PC-3 (cell line): ENCODE data around the gene KRT15. TPM values are rescaled to one million over a fixed set of nuclear protein-coding genes. Genes with fewer than 3 reads are reported as not detected.

Experiments used
- ATAC-seq: fragments of 200-7000 bp; cut with Tn5 transposase; 2 replicates; pipeline ENCODE4 v1.9.1; 2020; ENCODE audit warnings: mild to moderate bottlenecking, moderate library complexity
- BruUV-seq: library from RNA; stranded (reverse); fragments of 400-500 nt; replicated peaks from 2 replicates; lab custom pipeline; 2021; lab: Mats Ljungman, UMichigan
- CTCF ChIA-PET: fragments of 300-600 bp; sonication (Branson Sonifier 250); formaldehyde crosslinking; loops from one replicate; lab custom pipeline; 2022; ENCODE audit warnings: antibody characterized with exemption; lab: Charles Lee
- POLR2A ChIA-PET: fragments of 300-600 bp; sonication (Branson Sonifier 250); formaldehyde crosslinking; loops from one replicate; lab custom pipeline; 2022; ENCODE audit warnings: antibody characterized with exemption; ENCODE audit not compliant: unreplicated experiment; lab: Charles Lee
- DNase-seq: peaks from one replicate; pipeline ENCODE4 v3.0.0-alpha.2; 2015
- H2AFZ ChIP-seq: fragments of 300-600 bp; sonication (generic); 2 replicates; pipeline ENCODE4 v1.6.0; 2016; ENCODE audit warnings: antibody characterized with exemption, low read length
- H3F3A ChIP-seq: fragments of 300-600 bp; sonication (generic); one replicate; pipeline ENCODE4 v1.6.0; 2017; ENCODE audit warnings: antibody characterized with exemption, low read length, control low read depth, mild to moderate bottlenecking; ENCODE audit not compliant: unreplicated experiment
- H3K27ac ChIP-seq: fragments of 300-600 bp; sonication (generic); 2 replicates; pipeline ENCODE4 v1.5.1; 2016; ENCODE audit warnings: mild to moderate bottlenecking, low read length
- H3K27me3 ChIP-seq: fragments of 300-600 bp; sonication (generic); 2 replicates; pipeline ENCODE4 v1.6.1; 2016; ENCODE audit warnings: low read length, mixed read lengths
- H3K36me3 ChIP-seq: fragments of 300-600 bp; sonication (generic); 2 replicates; pipeline ENCODE4 v1.6.1; 2016; ENCODE audit warnings: low read depth, mixed run types, low read length, mixed read lengths
- H3K4me1 ChIP-seq: fragments of 300-600 bp; sonication (generic); 2 replicates; pipeline ENCODE4 v1.5.1; 2016; ENCODE audit warnings: low read length; ENCODE audit not compliant: insufficient read depth
- H3K4me2 ChIP-seq: fragments of 300-600 bp; sonication (generic); 2 replicates; pipeline ENCODE4 v1.6.0; 2016; ENCODE audit warnings: low read length
- H3K4me3 ChIP-seq: fragments of 300-600 bp; sonication (generic); 2 replicates; pipeline ENCODE4 v1.5.1; 2016; ENCODE audit warnings: mild to moderate bottlenecking, low read length, mixed read lengths
- H3K79me2 ChIP-seq: fragments of 300-600 bp; sonication (generic); 2 replicates; pipeline ENCODE4 v1.6.1; 2017; ENCODE audit warnings: low read length, mixed read lengths
- H3K9ac ChIP-seq: fragments of 300-600 bp; sonication (generic); 2 replicates; pipeline ENCODE4 v1.6.0; 2016; ENCODE audit warnings: mild to moderate bottlenecking, low read length
- H3K9me2 ChIP-seq: fragments of 300-600 bp; sonication (generic); replicated peaks from 2 replicates; pipeline ENCODE4 v1.6.1; 2016; ENCODE audit warnings: mixed run types, low read length, mixed read lengths
- H3K9me3 ChIP-seq: fragments of 300-600 bp; sonication (generic); 2 replicates; pipeline ENCODE4 v1.6.1; 2016; ENCODE audit warnings: low read length, mixed read lengths
- H4K20me1 ChIP-seq: fragments of 300-600 bp; sonication (generic); 2 replicates; pipeline ENCODE4 v1.6.1; 2016; ENCODE audit warnings: low read length, mixed read lengths
- EZH2 ChIP-seq: fragments of 300-600 bp; sonication (generic); IDR thresholded peaks from one replicate; pipeline ENCODE4 v1.6.1; 2017; ENCODE audit warnings: antibody characterized with exemption, mild to moderate bottlenecking, low read length; ENCODE audit not compliant: unreplicated experiment
- EZH2phosphoT487 ChIP-seq: fragments of 300-600 bp; sonication (generic); IDR thresholded peaks from 2 replicates; pipeline ENCODE4 v1.6.1; 2018; ENCODE audit warnings: mild to moderate bottlenecking, antibody characterized with exemption, low read length, borderline replicate concordance
- intact Hi-C: fragments of 100-400 bp; cut with micrococcal nuclease; formaldehyde crosslinking; loops from 2 replicates; pipeline ENCODE4 v1.9.0; 2023
- total RNA-seq: library from RNA; depleted of rRNA; stranded (reverse); fragments of >200 nt; gene quantifications from 2 replicates; pipeline ENCODE4 v1.2.3, GENCODE V29; 2014
- TF ChIP-seq, protein P1 (sequence below): fragments of 300-600 bp; sonication (generic); conservative IDR thresholded peaks from 2 replicates; pipeline ENCODE4 v1.5.1; 2017; ENCODE audit warnings: antibody characterized with exemption, low read depth, mild to moderate bottlenecking, low read length

Gene KRT15
- total RNA-seq, 1 experiment from 2014 or later: 121 TPM

DNA sequence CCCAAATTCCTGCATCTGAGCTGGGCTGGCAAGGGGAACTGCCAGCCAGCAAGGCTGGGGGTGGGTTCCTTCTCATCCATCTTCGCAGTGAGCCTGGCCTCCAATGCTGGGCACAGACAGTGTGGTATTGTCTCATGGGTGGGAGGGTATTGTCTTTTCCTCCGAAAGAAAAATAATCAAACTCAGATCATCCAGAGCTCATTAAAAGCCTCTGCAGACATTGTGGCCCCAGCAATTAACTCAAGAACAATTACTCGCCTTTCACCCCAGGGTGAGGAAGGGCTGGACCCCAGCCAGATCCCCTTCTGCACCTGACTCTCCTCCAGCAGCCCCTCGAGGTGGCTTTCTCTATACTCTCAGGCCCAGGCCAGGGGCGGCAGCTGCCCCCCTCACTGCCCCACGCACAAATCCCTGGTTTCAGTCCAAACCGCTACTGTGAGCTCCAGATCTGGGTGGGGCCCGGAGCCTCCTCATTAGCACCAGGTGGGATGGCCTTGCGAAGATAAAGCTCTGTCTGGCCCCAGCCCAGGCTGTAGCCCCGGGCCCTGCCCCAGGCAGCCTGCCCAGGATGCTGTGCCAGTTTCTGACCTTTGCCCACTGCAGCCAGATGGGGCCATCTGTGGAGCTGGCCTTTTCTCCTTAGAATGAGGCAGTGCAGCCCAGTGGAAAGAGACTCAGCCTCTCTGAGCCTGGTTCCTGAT lies 2.3 kb upstream of the KRT15 start:
- no TSS peak for BruUV-seq

DNA sequence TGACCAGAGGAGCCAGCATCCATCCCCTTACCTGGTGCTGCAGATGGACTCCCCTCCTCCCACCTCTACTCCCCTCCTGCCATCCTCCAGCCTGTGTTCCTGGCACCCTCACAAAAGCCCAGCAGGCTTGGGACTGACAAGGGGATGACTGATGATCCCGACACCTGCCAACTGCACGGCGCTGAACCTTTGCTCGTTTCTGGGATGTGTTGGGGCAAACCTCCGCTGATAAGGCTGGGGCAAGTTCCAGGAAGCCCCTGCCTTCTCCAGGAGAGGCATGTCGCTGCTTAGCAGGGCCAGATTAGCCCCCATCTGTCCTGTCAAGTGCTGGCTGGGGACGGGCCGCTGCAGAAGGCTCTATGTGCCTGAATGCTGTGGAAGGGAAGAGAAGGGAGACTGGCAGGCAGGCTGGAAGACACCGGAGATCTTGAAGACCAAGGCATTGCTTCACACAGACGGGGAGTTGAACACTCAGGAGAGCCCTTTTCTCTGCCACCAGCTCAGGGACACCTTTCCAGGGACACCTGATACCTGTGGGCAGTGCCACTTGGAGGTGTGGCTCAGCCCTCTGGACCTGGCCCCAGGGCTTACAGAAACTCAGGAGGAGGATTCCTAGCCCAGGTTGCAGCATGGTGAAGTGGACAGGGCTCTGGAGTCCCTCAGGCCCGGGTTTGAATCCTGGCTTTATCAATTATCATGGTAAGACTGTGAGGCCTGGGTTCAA lies 973 bp upstream of the KRT15 start:
- Histone ChIP-seq H3F3A (peaks cover 11% of the 10 kb centered on the region), H3K9me3 (no peaks in the 10 kb centered on the region), H4K20me1 (no peaks in the 10 kb centered on the region), H3K4me1 (peaks cover 71% of the 10 kb centered on the region), H3K27me3 (no peaks in the 10 kb centered on the region), H3K79me2 (no peaks in the 10 kb centered on the region; the same call in 1 of the 2 replicates), H3K4me2 (peak overlapping the region; percentile 60), H2AFZ (no peak overlapping the region), H3K9ac (peak overlapping the region; percentile 83), H3K9me2 (no peaks in the 10 kb centered on the region), H3K27ac (peak overlapping the region; percentile 97), H3K4me3 (peak overlapping the region; percentile 22; the same call in 1 of the 2 replicates), H3K36me3 (peaks cover 15% of the 10 kb centered on the region; the same call in 1 of the 2 replicates)
- intact Hi-C loops: loop anchor here (2.0 to 10.0 kb wide), 3 partner anchors 115 to 715 kb away; no protein-coding TSS in a partner anchor
- peak; percentile 58 for DNase-seq
- CTCF ChIA-PET: interaction anchor here (1.8 kb wide), 1 partner anchor 29 kb away, joined by 8 read pairs; no protein-coding TSS in a partner anchor
- POLR2A ChIA-PET: interaction anchor here (0.9 kb wide), 1 partner anchor 29 kb away, joined by 30 read pairs; no protein-coding TSS in a partner anchor
- TF ChIP-seq, protein P1, sequence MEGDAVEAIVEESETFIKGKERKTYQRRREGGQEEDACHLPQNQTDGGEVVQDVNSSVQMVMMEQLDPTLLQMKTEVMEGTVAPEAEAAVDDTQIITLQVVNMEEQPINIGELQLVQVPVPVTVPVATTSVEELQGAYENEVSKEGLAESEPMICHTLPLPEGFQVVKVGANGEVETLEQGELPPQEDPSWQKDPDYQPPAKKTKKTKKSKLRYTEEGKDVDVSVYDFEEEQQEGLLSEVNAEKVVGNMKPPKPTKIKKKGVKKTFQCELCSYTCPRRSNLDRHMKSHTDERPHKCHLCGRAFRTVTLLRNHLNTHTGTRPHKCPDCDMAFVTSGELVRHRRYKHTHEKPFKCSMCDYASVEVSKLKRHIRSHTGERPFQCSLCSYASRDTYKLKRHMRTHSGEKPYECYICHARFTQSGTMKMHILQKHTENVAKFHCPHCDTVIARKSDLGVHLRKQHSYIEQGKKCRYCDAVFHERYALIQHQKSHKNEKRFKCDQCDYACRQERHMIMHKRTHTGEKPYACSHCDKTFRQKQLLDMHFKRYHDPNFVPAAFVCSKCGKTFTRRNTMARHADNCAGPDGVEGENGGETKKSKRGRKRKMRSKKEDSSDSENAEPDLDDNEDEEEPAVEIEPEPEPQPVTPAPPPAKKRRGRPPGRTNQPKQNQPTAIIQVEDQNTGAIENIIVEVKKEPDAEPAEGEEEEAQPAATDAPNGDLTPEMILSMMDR: no peak
- TF ChIP-seq EZH2phosphoT487 (no peak), EZH2 (no peak)
- peak; percentile 1; the same call in 1 of the 2 replicates for ATAC-seq
- BruUV-seq: no TSS peak

More for the DNA sequence above, 2.3 kb upstream of the KRT15 start:
- H3K4me1 ChIP-seq: peaks cover 76% of the 10 kb centered on the region
- peak overlapping the region; percentile 97 for H3K27ac ChIP-seq
- no peak overlapping the region for H2AFZ ChIP-seq
- no peaks in the 10 kb centered on the region for H3K9me3 ChIP-seq
- H3K4me3 ChIP-seq: peak overlapping the region; percentile 42; the same call in 1 of the 2 replicates
- ATAC-seq (peak; percentile 1), DNase-seq (peak; percentile 59)
- no peaks in the 10 kb centered on the region for H4K20me1 ChIP-seq
- peaks cover 11% of the 10 kb centered on the region for H3F3A ChIP-seq
- peaks cover 18% of the 10 kb centered on the region; the same call in 1 of the 2 replicates for H3K36me3 ChIP-seq
- no peaks in the 10 kb centered on the region for H3K27me3 ChIP-seq
- peak overlapping the region; percentile 60 for H3K4me2 ChIP-seq
- TF ChIP-seq EZH2 (no peak), EZH2phosphoT487 (no peak)
- TF ChIP-seq, protein P1: no peak
- H3K79me2 ChIP-seq: peaks cover 12% of the 10 kb centered on the region; the same call in 1 of the 2 replicates
- intact Hi-C loops: loop anchor here (1.0 to 10.0 kb wide), 2 partner anchors 27 to 116 kb away; no protein-coding TSS in a partner anchor
- ChIA-PET CTCF (interaction anchor here (0.6 to 2.7 kb wide), 4 partner anchors 21 to 144 kb away, joined by 3 to 30 read pairs (median 6); no protein-coding TSS in a partner anchor), POLR2A (interaction anchor here (0.7 to 2.7 kb wide), 3 partner anchors 27 to 117 kb away, joined by 6 to 14 read pairs (median 8); no protein-coding TSS in a partner anchor)
- H3K9me2 ChIP-seq: no peaks in the 10 kb centered on the region
- H3K9ac ChIP-seq: peak overlapping the region; percentile 83
